ENCODE measurements around the gene SCAMP1. TPM values are rescaled to one million over a fixed set of nuclear protein-coding genes. Genes with fewer than 3 reads are reported as not detected.
A peak's percentile ranks its signal among the peaks of the same experiment; 100 is the strongest.

The SCAMP1 gene
- total RNA-seq, 4 donors from 2014 or later, result 22.5 to 30.8 (median 28.3) TPM

GRCh38 chr5:78515670-78516069, 155.3 kb downstream of the SCAMP1 start:
- WGBS, 2 donors, result 56 to 60% methylated on average over 3 of the region's 3 CpGs
- peak overlapping the region in 2 of 4 donors; percentile 5 to 66 for H3K27ac ChIP-seq
- no peaks in the 10 kb centered on the region for H3K9me3 ChIP-seq
- no peak for DNase-seq (ENCODE audit: low spot score in 2 of 2)
- no peaks in the 10 kb centered on the region for H3K36me3 ChIP-seq
- no peak overlapping the region for H3K4me3 ChIP-seq
- TF ChIP-seq CTCF (IDR thresholded peaks at IDR 0.05), result no peak
- no peak for TF ChIP-seq POLR2A (IDR thresholded peaks at IDR 0.05)
- no peak for TF ChIP-seq EP300 (IDR thresholded peaks at IDR 0.05)
- H3K4me1 ChIP-seq, result peaks cover 0 to 65% (median 28%) of the 10 kb centered on the region in 4 donors
- H3K27me3 ChIP-seq, result no peaks in the 10 kb centered on the region

GRCh38 chr5:78518365-78519197, 158.2 kb downstream of the SCAMP1 start:
- WGBS, 2 donors, result 58 to 69% methylated on average over 14 of the region's 14 CpGs
- Histone ChIP-seq H3K27me3 (no peaks in the 10 kb centered on the region), H3K27ac (peak overlapping the region in 3 of 4 donors; percentile 60 to 76 (median 70)), H3K36me3 (no peaks in the 10 kb centered on the region), H3K9me3 (no peaks in the 10 kb centered on the region), H3K4me3 (no peak overlapping the region), H3K4me1 (peaks cover 0 to 40% (median 16%) of the 10 kb centered on the region in 4 donors)
- no peak for DNase-seq (ENCODE audit: low spot score in 2 of 2)
- TF ChIP-seq POLR2A (IDR thresholded peaks at IDR 0.05) (peak in 1 of 2 donors; percentile 12), EP300 (IDR thresholded peaks at IDR 0.05) (peak; percentile 13 to 46), CTCF (IDR thresholded peaks at IDR 0.05) (no peak)

- H3K4me1 ChIP-seq, result peaks cover 0 to 48% (median 16%) of the 10 kb centered on the region in 4 donors
- TF ChIP-seq POLR2A (IDR thresholded peaks at IDR 0.05) (no peak), CTCF (IDR thresholded peaks at IDR 0.05) (no peak), EP300 (IDR thresholded peaks at IDR 0.05) (no peak)
- no peak overlapping the region for H3K4me3 ChIP-seq
- no peaks in the 10 kb centered on the region for H3K9me3 ChIP-seq
- no peaks in the 10 kb centered on the region for H3K27me3 ChIP-seq
- 84% methylated on average over 9 of the region's 9 CpGs for WGBS, 2 donors
- H3K27ac ChIP-seq, result peak overlapping the region in 3 of 4 donors; percentile 60 to 76 (median 70)
- H3K36me3 ChIP-seq, result no peaks in the 10 kb centered on the region
- DNase-seq (ENCODE audit: low spot score in 2 of 2), result no peak
Observed at GRCh38 chr5:78519198-78519941, 159.0 kb downstream of the SCAMP1 start.

GRCh38 chr5:78521455-78521854, 161.0 kb downstream of the SCAMP1 start:
- no peak overlapping the region for H3K27ac ChIP-seq
- H3K9me3 ChIP-seq, result no peaks in the 10 kb centered on the region
- H3K4me1 ChIP-seq, result peaks cover 0 to 46% (median 18%) of the 10 kb centered on the region in 4 donors
- no peaks in the 10 kb centered on the region for H3K36me3 ChIP-seq
- DNase-seq (ENCODE audit: low spot score in 2 of 2), result no peak
- no peaks in the 10 kb centered on the region for H3K27me3 ChIP-seq
- no peak overlapping the region for H3K4me3 ChIP-seq
- WGBS, 2 donors, result 72 to 76% methylated on average over 2 of the region's 2 CpGs
- TF ChIP-seq POLR2A (IDR thresholded peaks at IDR 0.05) (no peak), CTCF (IDR thresholded peaks at IDR 0.05) (no peak), EP300 (IDR thresholded peaks at IDR 0.05) (no peak)
